ENCODE measurements around the gene SMCR8.

GRCh38 chr17:18344021-18344420, 28.9 kb downstream of the SMCR8 start:
- TF ChIP-seq HMG20B (CRISPR knock-in tag; IDR thresholded peaks at IDR 0.05) (no peak), POLR2A (conservative IDR thresholded peaks at IDR 0.05) (no peak), POLR2AphosphoS5 (IDR thresholded peaks at IDR 0.05; ENCODE audit: control insufficient read depth, insufficient read depth, low read depth, low read length) (no peak), RBM15 (IDR thresholded peaks at IDR 0.05; ENCODE audit: insufficient read depth, low read length) (no peak), RNF219 (CRISPR knock-in tag; IDR thresholded peaks at IDR 0.05) (no peak), NFRKB (IDR thresholded peaks at IDR 0.05; ENCODE audit: low read depth) (no peak), NFIC (IDR thresholded peaks at IDR 0.05) (no peak), ZSCAN29 (IDR thresholded peaks at IDR 0.05) (no peak), KHSRP (IDR thresholded peaks at IDR 0.05) (no peak), SRSF9 (IDR thresholded peaks at IDR 0.05; ENCODE audit: borderline replicate concordance, low read depth, low read length) (no peak)
- TF ChIP-seq, protein P1, sequence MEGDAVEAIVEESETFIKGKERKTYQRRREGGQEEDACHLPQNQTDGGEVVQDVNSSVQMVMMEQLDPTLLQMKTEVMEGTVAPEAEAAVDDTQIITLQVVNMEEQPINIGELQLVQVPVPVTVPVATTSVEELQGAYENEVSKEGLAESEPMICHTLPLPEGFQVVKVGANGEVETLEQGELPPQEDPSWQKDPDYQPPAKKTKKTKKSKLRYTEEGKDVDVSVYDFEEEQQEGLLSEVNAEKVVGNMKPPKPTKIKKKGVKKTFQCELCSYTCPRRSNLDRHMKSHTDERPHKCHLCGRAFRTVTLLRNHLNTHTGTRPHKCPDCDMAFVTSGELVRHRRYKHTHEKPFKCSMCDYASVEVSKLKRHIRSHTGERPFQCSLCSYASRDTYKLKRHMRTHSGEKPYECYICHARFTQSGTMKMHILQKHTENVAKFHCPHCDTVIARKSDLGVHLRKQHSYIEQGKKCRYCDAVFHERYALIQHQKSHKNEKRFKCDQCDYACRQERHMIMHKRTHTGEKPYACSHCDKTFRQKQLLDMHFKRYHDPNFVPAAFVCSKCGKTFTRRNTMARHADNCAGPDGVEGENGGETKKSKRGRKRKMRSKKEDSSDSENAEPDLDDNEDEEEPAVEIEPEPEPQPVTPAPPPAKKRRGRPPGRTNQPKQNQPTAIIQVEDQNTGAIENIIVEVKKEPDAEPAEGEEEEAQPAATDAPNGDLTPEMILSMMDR (IDR thresholded peaks at IDR 0.05 in 2 of 3, conservative IDR thresholded peaks at IDR 0.05 in 1 of 3; ENCODE audit: insufficient read depth in 2 of 3, low read depth in 1 of 3, low read length in 3 of 3) = no peak

All from K562 (cell line).